Endothelial cell of umbilical vein (primary cell): ENCODE results near the gene EARS2.

Source experiments
- CTCF ChIP-seq, 2 donors: IDR thresholded peaks; 1 replicate in 1 of 2; 2 replicates in 1 of 2; pipeline ENCODE4 v1.5.1; 2011; ENCODE audit warnings: low read length in 2 of 2, mild to moderate bottlenecking in 2 of 2, moderate library complexity in 2 of 2, control low read depth in 1 of 2, inconsistent platforms in 1 of 2, low read depth in 1 of 2; ENCODE audit not compliant: insufficient read depth in 1 of 2; ENCODE audit errors: extremely low read depth in 1 of 2
- EZH2 ChIP-seq: IDR thresholded peaks from 2 replicates; pipeline ENCODE4 v1.6.1; 2012; ENCODE audit warnings: borderline replicate concordance, low read depth, mild to moderate bottlenecking, moderate library complexity, low read length, inconsistent platforms; ENCODE audit not compliant: severe bottlenecking
- FOS ChIP-seq: IDR thresholded peaks from 2 replicates; pipeline ENCODE4 v1.6.1; 2011; ENCODE audit warnings: mild to moderate bottlenecking, low read length, moderate library complexity, borderline replicate concordance; ENCODE audit not compliant: insufficient read depth
- JUN ChIP-seq: IDR thresholded peaks from 2 replicates; pipeline ENCODE4 v1.6.1; 2011; ENCODE audit warnings: borderline replicate concordance, low read depth; ENCODE audit not compliant: insufficient read length, insufficient read depth
- MAX ChIP-seq: IDR thresholded peaks from 2 replicates; pipeline ENCODE4 v1.6.1; 2011; ENCODE audit not compliant: insufficient read depth, insufficient read length
- MYC ChIP-seq: IDR thresholded peaks from one replicate; pipeline ENCODE4 v1.6.1; 2011; ENCODE audit warnings: mild to moderate bottlenecking, low read depth, low read length
- POLR2A ChIP-seq: IDR thresholded peaks from 2 replicates; pipeline ENCODE4 v1.6.1; 2012; ENCODE audit warnings: low read depth, mild to moderate bottlenecking, control low read depth, low read length
- POLR2AphosphoS5 ChIP-seq: IDR thresholded peaks from 2 replicates; pipeline ENCODE4 v1.6.1; 2012; ENCODE audit warnings: low read depth, mild to moderate bottlenecking, control low read depth, low read length, moderate library complexity; ENCODE audit not compliant: insufficient read depth

- no peak for TF ChIP-seq JUN
- TF ChIP-seq CTCF (IDR thresholded peaks at IDR 0.05; ENCODE audit: extremely low read depth in 1 of 2, insufficient read depth in 1 of 2, low read depth in 1 of 2, low read length in 2 of 2), result no peak
- TF ChIP-seq FOS, result no peak
- TF ChIP-seq EZH2, result no peak
- no peak for TF ChIP-seq POLR2A
- TF ChIP-seq POLR2AphosphoS5, result no peak
- no peak for TF ChIP-seq MYC
- TF ChIP-seq MAX, result no peak
Measured at GRCh38 chr16:23480257-23480656, 76.9 kb downstream of the EARS2 start.
